Measurements from ENCODE around the gene MAD1L1.

Gene MAD1L1

GRCh38 chr7:2120841-2121830, 111.6 kb downstream of the MAD1L1 start:
- peak overlapping the region; percentile 20; the same call in 1 of the 2 replicates for H3K27ac ChIP-seq
- TF ChIP-seq, protein P1, sequence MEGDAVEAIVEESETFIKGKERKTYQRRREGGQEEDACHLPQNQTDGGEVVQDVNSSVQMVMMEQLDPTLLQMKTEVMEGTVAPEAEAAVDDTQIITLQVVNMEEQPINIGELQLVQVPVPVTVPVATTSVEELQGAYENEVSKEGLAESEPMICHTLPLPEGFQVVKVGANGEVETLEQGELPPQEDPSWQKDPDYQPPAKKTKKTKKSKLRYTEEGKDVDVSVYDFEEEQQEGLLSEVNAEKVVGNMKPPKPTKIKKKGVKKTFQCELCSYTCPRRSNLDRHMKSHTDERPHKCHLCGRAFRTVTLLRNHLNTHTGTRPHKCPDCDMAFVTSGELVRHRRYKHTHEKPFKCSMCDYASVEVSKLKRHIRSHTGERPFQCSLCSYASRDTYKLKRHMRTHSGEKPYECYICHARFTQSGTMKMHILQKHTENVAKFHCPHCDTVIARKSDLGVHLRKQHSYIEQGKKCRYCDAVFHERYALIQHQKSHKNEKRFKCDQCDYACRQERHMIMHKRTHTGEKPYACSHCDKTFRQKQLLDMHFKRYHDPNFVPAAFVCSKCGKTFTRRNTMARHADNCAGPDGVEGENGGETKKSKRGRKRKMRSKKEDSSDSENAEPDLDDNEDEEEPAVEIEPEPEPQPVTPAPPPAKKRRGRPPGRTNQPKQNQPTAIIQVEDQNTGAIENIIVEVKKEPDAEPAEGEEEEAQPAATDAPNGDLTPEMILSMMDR (conservative IDR thresholded peaks at IDR 0.05) = peak; percentile 13; the same call in 1 of the 2 replicates

DNA sequence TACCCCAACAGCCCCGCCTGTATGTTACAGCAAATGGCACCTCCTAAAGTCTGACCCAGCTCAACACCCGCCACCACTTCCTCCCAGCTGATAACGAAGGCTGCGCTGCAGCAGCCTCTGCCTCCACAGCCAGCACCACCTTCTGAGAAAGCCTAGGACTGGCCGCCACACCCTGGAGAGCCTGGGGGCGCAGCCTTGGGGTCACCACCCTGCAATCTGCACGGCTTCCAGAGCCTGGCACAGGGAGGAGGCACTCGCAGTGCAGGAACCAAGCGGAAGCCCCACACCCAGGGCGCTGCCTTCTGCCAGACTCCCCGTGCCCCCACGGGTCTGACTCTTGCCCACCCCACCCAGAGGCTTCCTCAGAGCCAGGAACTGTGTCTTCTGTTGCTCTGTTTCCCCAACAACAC, 112.5 kb downstream of the MAD1L1 start:
- H3K27ac ChIP-seq = no peak overlapping the region; the same call in 1 of the 2 replicates
- TF ChIP-seq, protein P1 (conservative IDR thresholded peaks at IDR 0.05) = no peak

DNA sequence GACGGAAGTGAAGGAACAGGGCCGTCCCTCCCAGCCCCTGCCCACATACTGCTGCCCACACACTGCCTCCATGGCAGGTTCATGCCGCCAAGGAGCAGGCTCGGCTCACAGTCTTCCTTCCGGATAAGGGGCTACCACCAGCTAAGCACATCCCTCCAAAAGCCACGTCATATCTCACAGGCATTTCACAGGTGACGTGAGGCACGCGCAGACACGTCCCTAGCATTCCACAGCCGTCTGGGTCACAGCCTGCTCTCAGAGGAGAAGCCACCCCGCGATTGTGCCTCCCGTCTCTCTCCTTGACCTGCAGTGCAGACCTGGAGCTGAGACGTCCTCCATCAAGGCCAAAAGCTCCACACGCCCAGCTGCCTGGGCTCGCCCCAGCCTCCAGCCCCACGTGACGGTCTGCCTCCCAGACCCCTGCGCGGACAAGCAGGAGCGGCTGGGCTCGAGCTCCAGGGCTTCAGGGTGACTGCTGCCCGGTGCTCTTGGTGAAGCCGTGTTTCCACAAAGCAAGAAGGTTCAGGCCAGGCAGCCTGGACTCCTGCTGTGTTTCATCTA, 114.0 kb downstream of the MAD1L1 start:
- H3K27ac ChIP-seq = no peak overlapping the region
- TF ChIP-seq, protein P1 (conservative IDR thresholded peaks at IDR 0.05) = no peak

DNA sequence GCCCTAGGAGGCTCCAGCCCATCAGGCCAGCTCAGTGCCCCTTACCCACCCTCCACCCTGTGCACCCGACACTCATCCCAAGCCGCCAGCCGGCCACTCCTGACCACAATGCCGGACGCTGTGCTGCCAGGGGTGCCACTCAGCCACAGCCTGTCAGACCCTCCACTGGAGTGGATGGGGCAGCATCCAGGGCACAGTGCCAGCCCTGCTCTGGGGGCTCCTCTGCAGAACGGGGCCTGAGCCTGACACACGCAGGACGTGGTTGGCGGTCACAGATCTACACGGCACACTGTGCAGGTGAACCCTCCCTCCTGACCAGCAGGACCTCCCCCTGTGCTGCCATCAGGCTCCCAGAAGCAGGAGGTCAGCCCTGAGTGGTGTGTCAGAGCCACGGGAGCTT, 114.7 kb downstream of the MAD1L1 start:
- TF ChIP-seq, protein P1 (conservative IDR thresholded peaks at IDR 0.05) = no peak
- no peak overlapping the region for H3K27ac ChIP-seq

DNA sequence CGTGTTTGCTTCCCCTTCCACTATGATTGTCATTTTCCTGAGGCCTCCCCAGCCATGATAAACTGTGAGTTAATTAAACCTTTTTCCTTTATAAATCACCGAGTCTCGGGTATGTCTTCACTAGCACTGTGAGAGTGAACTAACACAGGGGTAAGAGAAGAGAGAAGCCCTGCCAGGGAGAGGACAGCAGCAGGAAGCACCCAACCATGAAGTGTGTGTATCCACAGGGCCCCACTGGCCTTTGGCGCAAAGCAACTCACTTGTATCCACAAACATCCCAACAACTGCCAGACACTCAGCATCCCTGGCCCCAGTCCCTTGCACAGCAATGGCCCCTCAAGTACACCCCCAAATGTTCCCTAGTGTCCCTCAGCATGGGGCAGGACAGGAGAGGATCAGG, 115.1 kb downstream of the MAD1L1 start:
- H3K27ac ChIP-seq = peak overlapping the region; percentile 10; the same call in 1 of the 2 replicates
- TF ChIP-seq, protein P1 (conservative IDR thresholded peaks at IDR 0.05) = no peak

- TF ChIP-seq, protein P1 (conservative IDR thresholded peaks at IDR 0.05) = no peak
- peak overlapping the region; percentile 10; the same call in 1 of the 2 replicates for H3K27ac ChIP-seq
These were observed 115.7 kb downstream of the MAD1L1 start for GRCh38 chr7:2116989-2117591.

- H3K27ac ChIP-seq = peak overlapping the region; percentile 10; the same call in 1 of the 2 replicates
- TF ChIP-seq, protein P1 (conservative IDR thresholded peaks at IDR 0.05) = no peak
These were observed 116.3 kb downstream of the MAD1L1 start for GRCh38 chr7:2116448-2116810.
